ENCODE results near the gene GSAP. TPM values are rescaled to one million over a fixed set of nuclear protein-coding genes. Genes with fewer than 3 reads are reported as not detected.
A peak's percentile ranks its signal among the peaks of the same experiment; 100 is the strongest.

Gene GSAP
- total RNA-seq, 1 donor: 3.5 TPM

- peak; percentile 34 for DNase-seq (ENCODE audit: low read depth)
- no peak for TF ChIP-seq CTCF (IDR thresholded peaks at IDR 0.05; ENCODE audit: insufficient read depth, low read length)
- H3K4me3 ChIP-seq (ENCODE audit: low read depth, low read length): no peak overlapping the region
Observed at GRCh38 chr7:77413861-77414424, 2.2 kb downstream of the GSAP start.

GRCh38 chr7:77413128-77413527, 3.0 kb downstream of the GSAP start:
- DNase-seq (ENCODE audit: low read depth): no peak
- H3K4me3 ChIP-seq (ENCODE audit: low read depth, low read length): no peak overlapping the region
- TF ChIP-seq CTCF (IDR thresholded peaks at IDR 0.05; ENCODE audit: insufficient read depth, low read length): no peak

DNA sequence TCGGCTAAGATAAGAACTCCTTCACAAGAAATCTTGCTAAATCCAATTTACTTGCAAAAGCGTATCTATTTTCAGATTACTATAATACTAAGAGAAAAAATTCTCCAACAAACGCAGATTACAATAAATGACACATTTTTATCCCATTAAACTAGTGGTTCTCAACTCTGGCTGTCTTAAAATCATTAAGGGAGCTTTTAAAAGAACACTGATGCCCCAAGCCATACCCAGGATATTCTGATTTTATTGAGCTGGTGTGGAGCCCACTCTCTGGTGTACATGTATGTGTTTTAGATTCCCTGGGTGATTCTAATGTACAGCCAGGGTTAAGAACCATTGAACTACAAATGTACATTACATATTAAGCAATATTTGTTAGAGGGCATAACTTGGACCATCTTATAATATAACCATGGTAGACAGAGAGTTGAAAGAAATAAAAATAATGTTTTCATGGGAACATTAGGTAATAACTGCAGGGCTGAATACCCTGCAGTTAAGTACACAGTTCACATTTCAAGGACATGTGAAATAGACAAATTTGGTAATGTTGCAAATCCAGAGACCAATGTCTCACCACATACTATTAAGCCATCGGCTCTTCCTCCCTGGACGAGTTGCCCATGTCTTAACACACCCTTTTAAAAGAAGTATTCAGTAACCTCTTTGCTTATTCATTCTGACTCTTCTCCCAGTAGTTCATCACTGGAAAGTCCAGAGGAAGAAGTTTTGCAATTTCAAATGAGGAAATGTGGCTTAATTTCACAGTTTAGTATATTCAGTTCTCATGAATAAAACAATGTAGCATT, 6.2 kb downstream of the GSAP start:
- no peak for TF ChIP-seq CTCF (IDR thresholded peaks at IDR 0.05; ENCODE audit: insufficient read depth, low read length)
- H3K4me3 ChIP-seq (ENCODE audit: low read depth, low read length): no peak overlapping the region
- DNase-seq (ENCODE audit: low read depth): peak; percentile 78

DNA sequence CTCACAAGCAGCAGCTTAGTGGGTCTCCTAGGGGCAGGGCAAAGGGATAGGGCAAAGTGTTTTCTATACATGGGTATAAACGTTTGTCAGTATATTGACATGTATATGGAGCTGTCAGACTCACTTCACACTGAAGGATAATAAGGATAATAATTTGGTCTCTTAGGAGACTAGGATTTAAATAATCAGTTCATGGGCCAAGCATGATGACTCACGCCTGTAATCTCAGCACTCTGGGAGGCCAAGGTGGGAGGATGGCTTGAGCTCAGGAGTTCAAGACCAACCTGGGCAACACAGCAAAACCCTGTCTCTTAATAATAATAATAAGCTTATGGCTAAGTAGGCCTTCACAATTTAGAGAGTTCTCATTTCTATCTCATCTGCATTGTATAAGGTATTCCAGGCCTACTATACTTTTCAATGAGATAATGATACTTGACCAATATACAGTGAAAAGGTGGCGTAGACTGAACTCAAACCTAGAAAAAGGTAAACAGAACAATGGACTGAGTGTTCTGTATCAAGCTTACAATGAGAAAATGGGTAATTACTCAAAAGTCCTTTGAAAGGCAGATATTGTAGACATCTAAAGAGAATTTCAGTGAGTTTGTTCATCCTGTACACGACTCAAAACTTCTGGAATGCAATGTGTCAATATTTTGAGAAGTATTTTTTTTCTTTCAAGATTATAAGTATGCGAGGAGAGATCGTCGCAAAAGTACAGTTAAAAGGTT, 7.0 kb downstream of the GSAP start:
- H3K4me3 ChIP-seq (ENCODE audit: low read depth, low read length): no peak overlapping the region
- no peak for TF ChIP-seq CTCF (IDR thresholded peaks at IDR 0.05; ENCODE audit: insufficient read depth, low read length)
- DNase-seq (ENCODE audit: low read depth): peak; percentile 65

DNA sequence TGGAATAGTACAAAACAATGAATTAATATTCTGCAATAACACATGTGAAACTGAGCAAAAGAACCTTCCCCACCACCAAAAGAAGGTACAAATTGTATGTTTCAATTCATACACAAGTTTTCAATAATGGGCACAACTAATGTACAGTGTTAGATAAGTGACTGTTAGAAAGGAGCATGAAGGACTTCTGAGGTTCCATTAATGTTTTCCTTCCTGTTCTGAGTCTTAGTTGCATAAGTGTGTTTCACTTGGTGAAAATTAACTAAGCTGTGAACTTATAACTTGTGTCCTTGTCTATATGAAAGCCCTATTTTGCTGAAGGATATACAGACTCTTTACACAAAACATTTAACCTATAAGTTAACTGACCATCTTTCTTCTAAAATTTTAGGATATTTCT, 8.2 kb downstream of the GSAP start:
- no peak for TF ChIP-seq CTCF (IDR thresholded peaks at IDR 0.05; ENCODE audit: insufficient read depth, low read length)

GRCh38 chr7:77406421-77406820, 9.7 kb downstream of the GSAP start:
- no peak for DNase-seq (ENCODE audit: low read depth)
- TF ChIP-seq CTCF (IDR thresholded peaks at IDR 0.05; ENCODE audit: insufficient read depth, low read length): no peak
- no peak overlapping the region for H3K4me3 ChIP-seq (ENCODE audit: low read depth, low read length)

More for the DNA sequence above, 8.2 kb downstream of the GSAP start:
- no peak for DNase-seq (ENCODE audit: low read depth)
- no peak overlapping the region for H3K4me3 ChIP-seq (ENCODE audit: low read depth, low read length)

Data from fibroblast of the aortic adventitia (primary cell).